ENCODE results near the gene AKAP8L. TPM values are rescaled to one million over a fixed set of nuclear protein-coding genes. Genes with fewer than 3 reads are reported as not detected.
A peak's percentile ranks its signal among the peaks of the same experiment; 100 is the strongest.

AKAP8L gene
- total and polyA plus RNA-seq, 12 donors: 45.2 to 140 (median 63.1) TPM

DNA sequence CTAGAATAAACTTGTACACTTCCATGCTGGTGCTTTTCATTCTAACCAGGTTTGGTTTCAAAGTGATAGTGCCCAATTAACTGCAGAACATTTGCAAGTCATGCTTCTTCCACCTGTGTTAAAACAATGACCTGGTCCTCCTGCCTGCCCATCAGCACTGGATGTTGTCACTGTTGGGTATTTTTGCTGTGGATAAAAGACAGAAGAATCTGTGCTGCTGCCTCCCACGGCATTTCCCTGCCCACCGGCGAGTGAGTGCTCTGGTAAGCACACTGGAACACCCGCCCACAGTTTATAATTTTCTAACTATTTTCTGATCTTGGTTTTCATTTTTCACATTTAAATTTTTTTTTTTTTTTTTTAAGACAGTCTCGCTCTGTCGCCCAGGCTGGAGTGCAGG lies 36.9 kb downstream of the AKAP8L start:
- TF ChIP-seq, protein P1, sequence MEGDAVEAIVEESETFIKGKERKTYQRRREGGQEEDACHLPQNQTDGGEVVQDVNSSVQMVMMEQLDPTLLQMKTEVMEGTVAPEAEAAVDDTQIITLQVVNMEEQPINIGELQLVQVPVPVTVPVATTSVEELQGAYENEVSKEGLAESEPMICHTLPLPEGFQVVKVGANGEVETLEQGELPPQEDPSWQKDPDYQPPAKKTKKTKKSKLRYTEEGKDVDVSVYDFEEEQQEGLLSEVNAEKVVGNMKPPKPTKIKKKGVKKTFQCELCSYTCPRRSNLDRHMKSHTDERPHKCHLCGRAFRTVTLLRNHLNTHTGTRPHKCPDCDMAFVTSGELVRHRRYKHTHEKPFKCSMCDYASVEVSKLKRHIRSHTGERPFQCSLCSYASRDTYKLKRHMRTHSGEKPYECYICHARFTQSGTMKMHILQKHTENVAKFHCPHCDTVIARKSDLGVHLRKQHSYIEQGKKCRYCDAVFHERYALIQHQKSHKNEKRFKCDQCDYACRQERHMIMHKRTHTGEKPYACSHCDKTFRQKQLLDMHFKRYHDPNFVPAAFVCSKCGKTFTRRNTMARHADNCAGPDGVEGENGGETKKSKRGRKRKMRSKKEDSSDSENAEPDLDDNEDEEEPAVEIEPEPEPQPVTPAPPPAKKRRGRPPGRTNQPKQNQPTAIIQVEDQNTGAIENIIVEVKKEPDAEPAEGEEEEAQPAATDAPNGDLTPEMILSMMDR (IDR thresholded peaks at IDR 0.05): no peak
- Histone ChIP-seq H3K4me1 (peaks cover 9 to 24% (median 22%) of the 10 kb centered on the region in 9 donors), H3K4me3 (no peak overlapping the region), H3K27ac (no peak overlapping the region), H3K9me3 (no peaks in the 10 kb centered on the region), H3K36me3 (peaks cover 0 to 24% (median 0%) of the 10 kb centered on the region in 9 donors), H3K27me3 (no peaks in the 10 kb centered on the region)
- no peak for DNase-seq
- ATAC-seq: no peak
- WGBS, 2 donors: 88 to 93% methylated on average over 6 of the region's 6 CpGs
- intact Hi-C loops (cut with DNase I): loop anchor here in 3 of 10 donors (5.0 kb wide), 1 partner anchor 35 kb away; the partner anchor contains the start of gene AKAP8L (in 3 of the 3)

DNA sequence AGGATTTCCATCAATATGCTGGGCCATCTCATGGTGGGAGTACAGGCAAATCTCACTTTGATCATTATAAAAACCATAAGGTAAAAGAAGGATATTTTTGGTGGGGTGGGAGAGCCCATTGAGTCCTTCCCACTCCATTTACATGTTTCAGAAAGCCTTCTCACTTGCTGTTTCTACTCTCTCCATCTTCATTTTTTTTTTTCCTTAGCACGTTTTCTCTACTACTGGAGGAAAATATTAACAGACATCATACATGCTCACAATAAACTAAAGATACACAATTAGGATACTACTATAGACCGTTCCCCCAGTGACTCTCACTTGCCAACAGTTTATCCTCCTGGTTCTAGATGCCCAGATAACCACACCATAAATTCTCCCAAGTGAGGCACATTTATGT lies 37.4 kb downstream of the AKAP8L start:
- intact Hi-C loops (cut with DNase I): loop anchor here in 3 of 10 donors (5.0 kb wide), 1 partner anchor 36 kb away; the partner anchor contains the start of gene AKAP8L (in 3 of the 3)
- DNase-seq: no peak
- peak overlapping the region in 1 of 10 donors; percentile 99 for H3K27ac ChIP-seq

DNA sequence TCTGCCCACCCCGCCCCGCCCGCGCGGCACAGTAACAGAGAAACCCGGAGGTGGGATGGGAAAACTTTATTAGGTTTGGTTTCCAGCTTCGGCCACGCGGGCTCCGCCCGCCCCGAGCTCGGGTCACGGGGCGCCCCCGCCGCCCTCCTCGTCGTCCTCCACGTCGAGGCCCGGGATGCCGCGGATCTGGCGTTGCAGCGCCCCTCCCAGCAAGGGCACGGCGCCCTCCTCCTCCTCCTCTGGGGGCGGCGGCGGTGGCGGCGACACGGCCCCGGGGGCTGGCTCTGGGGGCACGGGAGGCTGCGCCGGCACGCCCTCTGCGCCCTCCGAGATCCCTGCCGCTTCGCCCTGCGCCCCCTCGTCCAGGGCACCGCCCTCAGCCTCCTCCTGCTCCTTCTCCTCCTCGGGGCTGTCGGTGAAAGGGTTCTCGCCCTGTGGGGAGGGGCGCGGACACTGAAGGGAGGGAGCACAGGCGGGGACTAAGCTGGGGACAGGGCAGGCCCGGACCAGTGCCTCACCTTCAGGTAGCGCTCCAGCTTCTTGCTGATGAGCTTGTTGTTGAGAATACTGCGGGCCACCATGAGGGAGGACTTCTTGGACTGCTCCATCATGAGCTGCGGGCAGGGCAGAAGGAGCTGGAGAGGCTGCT lies 38.7 kb downstream of the AKAP8L start:
- ATAC-seq: peak; percentile 2 to 53 (median 10)
- 1 to 3% methylated on average over 54 to 55 of the region's 56 CpGs for WGBS, 2 donors

More for the DNA sequence above, 37.4 kb downstream of the AKAP8L start:
- Histone ChIP-seq H3K9me3 (no peaks in the 10 kb centered on the region), H3K36me3 (peaks cover 0 to 19% (median 0%) of the 10 kb centered on the region in 9 donors), H3K4me1 (peaks cover 12 to 29% (median 26%) of the 10 kb centered on the region in 9 donors), H3K4me3 (no peak overlapping the region), H3K27me3 (no peaks in the 10 kb centered on the region)
- TF ChIP-seq, protein P1 (IDR thresholded peaks at IDR 0.05): no peak
- no peak for ATAC-seq
- 83 to 86% methylated on average over 2 of the region's 2 CpGs for WGBS, 2 donors

More for the DNA sequence above, 38.7 kb downstream of the AKAP8L start:
- Histone ChIP-seq H3K27ac (peak overlapping the region; percentile 93 to 99 (median 98)), H3K9me3 (no peaks in the 10 kb centered on the region), H3K4me1 (peaks cover 19 to 42% (median 39%) of the 10 kb centered on the region in 9 donors), H3K4me3 (peak overlapping the region; percentile 58 to 99 (median 90)), H3K36me3 (peaks cover 0 to 16% (median 0%) of the 10 kb centered on the region in 9 donors), H3K27me3 (no peaks in the 10 kb centered on the region)
- peak in 1 of 2 donors; percentile 49 for DNase-seq
- intact Hi-C loops (cut with DNase I): loop anchor here in 6 of 10 donors (2.0 to 10.0 kb wide), 9 partner anchors 37 to 175 kb away; partner anchors contain the start of genes AKAP8L (in 5 of the 6), BRD4 (in 2 of the 6) and WIZ (in 1 of the 6)
- TF ChIP-seq, protein P1 (IDR thresholded peaks at IDR 0.05): peak in 1 of 9 donors; percentile 13

Data from heart right ventricle (tissue), 16 donors.